A673 (cell line): ENCODE data around the gene TTC16. TPM values are rescaled to one million over a fixed set of nuclear protein-coding genes. Genes with fewer than 3 reads are reported as not detected.

ENCODE experiments used
- BruUV-seq: library from RNA; stranded (reverse); fragments of 400-500 nt; replicated peaks from 2 replicates; lab custom pipeline; 2021; lab: Mats Ljungman, UMichigan
- CTCF ChIA-PET: fragments of 300-600 bp; sonication (Branson Sonifier 250); formaldehyde crosslinking; loops from one replicate; lab custom pipeline; 2022; ENCODE audit warnings: antibody characterized with exemption; lab: Charles Lee
- POLR2A ChIA-PET: fragments of 300-600 bp; sonication (Branson Sonifier 250); formaldehyde crosslinking; loops from one replicate; lab custom pipeline; 2022; ENCODE audit warnings: antibody characterized with exemption; ENCODE audit not compliant: low non-redundant PET; lab: Charles Lee
- DNase-seq: peaks from one replicate; pipeline ENCODE4 v3.0.0-alpha.2; 2015; ENCODE audit warnings: low spot score
- H3K27ac ChIP-seq: fragments of 200-600 bp; sonication (generic); 2 replicates; pipeline ENCODE4 v1.5.1; 2016; ENCODE audit warnings: mixed run types, low read depth, mild to moderate bottlenecking, mixed read lengths, antibody characterized with exemption, low read length; ENCODE audit not compliant: poor library complexity, severe bottlenecking
- H3K27me3 ChIP-seq: fragments of 200-600 bp; sonication (generic); replicated peaks from 2 replicates; pipeline ENCODE4 v1.6.1; 2017; ENCODE audit warnings: mixed run types, low read depth, mild to moderate bottlenecking, mixed read lengths, antibody characterized with exemption, low read length; ENCODE audit not compliant: insufficient read depth, poor library complexity
- H3K36me3 ChIP-seq: fragments of 200-600 bp; sonication (generic); 2 replicates; pipeline ENCODE4 v1.6.1; 2016; ENCODE audit warnings: mixed run types, mild to moderate bottlenecking, mixed read lengths, antibody characterized with exemption, low read length; ENCODE audit not compliant: insufficient read depth, poor library complexity, severe bottlenecking
- H3K4me1 ChIP-seq: fragments of 200-600 bp; sonication (generic); 2 replicates; pipeline ENCODE4 v1.6.1; 2017; ENCODE audit warnings: mixed run types, mild to moderate bottlenecking, mixed read lengths, antibody characterized with exemption, low read length; ENCODE audit not compliant: insufficient read depth, poor library complexity, severe bottlenecking
- H3K4me3 ChIP-seq: fragments of 200-600 bp; sonication (generic); 2 replicates; pipeline ENCODE4 v1.5.1; 2016; ENCODE audit warnings: low read depth, mixed run types, mild to moderate bottlenecking, mixed read lengths, low read length; ENCODE audit not compliant: poor library complexity, severe bottlenecking
- H3K9me3 ChIP-seq: fragments of 200-600 bp; sonication (generic); 2 replicates; pipeline ENCODE4 v1.6.1; 2016; ENCODE audit warnings: mixed run types, low read depth, mild to moderate bottlenecking, mixed read lengths, antibody characterized with exemption, low read length; ENCODE audit not compliant: poor library complexity, severe bottlenecking
- EZH2 ChIP-seq: fragments of 200-600 bp; sonication (generic); IDR thresholded peaks from 2 replicates; pipeline ENCODE4 v1.6.1; 2017; ENCODE audit warnings: borderline replicate concordance, low read depth, mild to moderate bottlenecking, mixed read lengths, antibody characterized with exemption, low read length; ENCODE audit not compliant: poor library complexity, severe bottlenecking
- intact Hi-C: fragments of 100-400 bp; cut with micrococcal nuclease; formaldehyde crosslinking; loops from one replicate; pipeline ENCODE4 v1.10.0; 2022; ENCODE audit not compliant: unreplicated experiment
- total RNA-seq: library from RNA; stranded (reverse); gene quantifications from 2 replicates; pipeline ENCODE4 v1.2.3, GENCODE V29; 2021
- TF ChIP-seq, protein P1 (sequence below): fragments of 300-800, 200-600 bp; sonication (generic); conservative IDR thresholded peaks from 2 replicates; pipeline ENCODE4 v1.5.1; 2017; ENCODE audit warnings: low read depth, mild to moderate bottlenecking, antibody characterized with exemption, low read length, moderate library complexity, mixed read lengths

Gene TTC16
- total RNA-seq, 1 experiment from 2014 or later, result not detected

DNA sequence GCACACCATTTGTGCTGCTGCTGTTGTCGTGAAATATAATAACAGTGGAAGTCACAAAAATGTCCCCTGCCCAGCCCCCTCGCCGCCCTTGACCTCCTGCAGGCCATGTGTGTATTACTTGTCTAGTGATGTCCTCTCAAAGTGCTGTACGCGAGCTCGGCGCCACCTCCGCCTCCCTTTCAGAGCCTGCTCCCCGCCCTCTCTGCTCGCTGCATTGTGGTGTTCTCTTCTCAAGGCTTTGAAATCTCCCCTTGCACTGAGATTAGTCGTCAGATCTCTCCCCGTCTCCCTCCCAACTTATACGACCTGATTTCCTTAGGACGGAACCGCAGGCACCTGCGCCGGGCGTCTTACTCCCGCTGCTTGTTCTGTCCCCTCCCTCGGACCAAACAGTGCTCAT, 23.8 kb upstream of the TTC16 start:
- POLR2A ChIA-PET, result no interaction called here
- BruUV-seq, result no TSS peak
- CTCF ChIA-PET, result no interaction called here
- no peaks in the 10 kb centered on the region for H3K4me1 ChIP-seq
- no peaks in the 10 kb centered on the region for H3K27me3 ChIP-seq
- H3K27ac ChIP-seq, result no peak overlapping the region
- no peak overlapping the region for H3K4me3 ChIP-seq
- DNase-seq, result no peak
- intact Hi-C loops, result no loop called here
- H3K36me3 ChIP-seq, result no peaks in the 10 kb centered on the region
- no peaks in the 10 kb centered on the region for H3K9me3 ChIP-seq
- TF ChIP-seq EZH2, result no peak
- TF ChIP-seq, protein P1, sequence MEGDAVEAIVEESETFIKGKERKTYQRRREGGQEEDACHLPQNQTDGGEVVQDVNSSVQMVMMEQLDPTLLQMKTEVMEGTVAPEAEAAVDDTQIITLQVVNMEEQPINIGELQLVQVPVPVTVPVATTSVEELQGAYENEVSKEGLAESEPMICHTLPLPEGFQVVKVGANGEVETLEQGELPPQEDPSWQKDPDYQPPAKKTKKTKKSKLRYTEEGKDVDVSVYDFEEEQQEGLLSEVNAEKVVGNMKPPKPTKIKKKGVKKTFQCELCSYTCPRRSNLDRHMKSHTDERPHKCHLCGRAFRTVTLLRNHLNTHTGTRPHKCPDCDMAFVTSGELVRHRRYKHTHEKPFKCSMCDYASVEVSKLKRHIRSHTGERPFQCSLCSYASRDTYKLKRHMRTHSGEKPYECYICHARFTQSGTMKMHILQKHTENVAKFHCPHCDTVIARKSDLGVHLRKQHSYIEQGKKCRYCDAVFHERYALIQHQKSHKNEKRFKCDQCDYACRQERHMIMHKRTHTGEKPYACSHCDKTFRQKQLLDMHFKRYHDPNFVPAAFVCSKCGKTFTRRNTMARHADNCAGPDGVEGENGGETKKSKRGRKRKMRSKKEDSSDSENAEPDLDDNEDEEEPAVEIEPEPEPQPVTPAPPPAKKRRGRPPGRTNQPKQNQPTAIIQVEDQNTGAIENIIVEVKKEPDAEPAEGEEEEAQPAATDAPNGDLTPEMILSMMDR, result no peak

DNA sequence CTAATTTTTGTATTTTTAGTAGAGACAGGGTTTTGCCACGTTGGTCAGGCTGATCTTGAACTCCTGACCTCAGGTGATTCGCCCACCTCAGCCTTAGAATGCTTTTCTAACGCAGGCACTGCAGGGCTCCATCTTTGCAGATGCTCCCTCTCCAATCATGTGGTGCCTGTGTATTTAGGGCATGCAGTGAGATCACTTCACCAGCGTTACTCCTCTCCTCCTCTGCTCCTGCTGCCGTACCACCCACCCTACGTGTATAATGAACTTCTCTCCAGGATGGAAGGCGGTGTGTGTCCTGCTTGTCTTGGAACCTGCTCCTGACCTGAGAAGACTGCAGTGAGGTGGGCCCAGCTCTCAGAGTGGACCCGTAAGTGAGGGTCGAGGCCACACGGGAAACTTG, 22.7 kb upstream of the TTC16 start:
- no peak overlapping the region for H3K4me3 ChIP-seq
- CTCF ChIA-PET, result interaction anchor here (0.6 kb wide), 1 partner anchor 50 kb away, joined by 5 read pairs; no protein-coding TSS in a partner anchor
- POLR2A ChIA-PET, result no interaction called here
- no peak overlapping the region for H3K27ac ChIP-seq
- H3K4me1 ChIP-seq, result no peaks in the 10 kb centered on the region
- no TSS peak for BruUV-seq
- H3K27me3 ChIP-seq, result no peaks in the 10 kb centered on the region
- no peaks in the 10 kb centered on the region for H3K36me3 ChIP-seq
- no peak for DNase-seq
- no peaks in the 10 kb centered on the region for H3K9me3 ChIP-seq
- TF ChIP-seq EZH2, result no peak
- TF ChIP-seq, protein P1, result no peak
- intact Hi-C loops, result no loop called here

DNA sequence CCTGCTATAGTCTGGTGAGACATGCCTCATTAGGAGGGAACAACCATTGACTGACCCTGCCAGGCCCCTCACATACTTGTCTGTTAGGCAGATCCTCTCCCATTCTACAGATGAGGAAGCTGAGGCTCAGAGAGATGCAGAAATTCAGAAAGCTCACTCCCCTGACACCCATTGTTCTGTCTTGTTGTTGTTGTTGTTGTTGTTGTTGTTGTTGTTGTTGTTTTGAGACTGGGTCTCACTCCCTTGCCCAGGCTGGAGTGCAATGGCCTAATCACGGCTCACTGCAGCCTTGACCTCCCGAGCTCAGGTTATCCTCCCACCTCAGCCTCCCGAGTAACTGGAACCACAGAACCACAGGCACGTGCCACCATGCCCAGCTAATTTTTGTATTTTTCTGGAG, 22.2 kb upstream of the TTC16 start:
- Histone ChIP-seq H3K4me3 (no peak overlapping the region), H3K27ac (no peak overlapping the region), H3K9me3 (no peaks in the 10 kb centered on the region), H3K27me3 (no peaks in the 10 kb centered on the region), H3K4me1 (no peaks in the 10 kb centered on the region), H3K36me3 (no peaks in the 10 kb centered on the region)
- no TSS peak for BruUV-seq
- intact Hi-C loops, result no loop called here
- TF ChIP-seq EZH2, result no peak
- TF ChIP-seq, protein P1, result no peak
- no peak for DNase-seq
- ChIA-PET CTCF (interaction anchor here (0.6 kb wide), 1 partner anchor 51 kb away, joined by 5 read pairs; no protein-coding TSS in a partner anchor), POLR2A (no interaction called here)
